Spleen (tissue), 7 donors: ENCODE results near the gene RGMB.

Source experiments
- POLR2AphosphoS5 ChIP-seq, 3 donors: sonication (generic); formaldehyde crosslinking; IDR thresholded peaks; one replicate each; pipeline ENCODE4 v1.5.1; 2017; ENCODE audit warnings: antibody characterized with exemption in 3 of 3
- TF ChIP-seq, protein P1 (sequence below), 11 experiments: fragments of 200-600 bp in 7 of 11; fragments of 450-650 bp in 4 of 11; sonication (generic) in 4 of 11; IDR thresholded peaks in 8 of 11; conservative IDR thresholded peaks in 3 of 11; 1 replicate in 7 of 11; 2 replicates in 4 of 11; pipeline versions ENCODE4 v1.4.0 to v1.8.0; 2016 to 2021; ENCODE audit warnings: antibody characterized with exemption in 11 of 11, inconsistent platforms in 4 of 11, mild to moderate bottlenecking in 1 of 11
- donor health status: DM: no; HTN: no; CAD: no; lungs with moderate emphysema.
- donor health status: DM: no; HTN: no; CAD: no.
- donor health status: DM: no; HTN: no; CAD: no.

GRCh38 chr5:98804066-98804465 lies 30.6 kb downstream of the RGMB start:
- no peak for TF ChIP-seq POLR2AphosphoS5 (IDR thresholded peaks at IDR 0.05)
- TF ChIP-seq, protein P1, sequence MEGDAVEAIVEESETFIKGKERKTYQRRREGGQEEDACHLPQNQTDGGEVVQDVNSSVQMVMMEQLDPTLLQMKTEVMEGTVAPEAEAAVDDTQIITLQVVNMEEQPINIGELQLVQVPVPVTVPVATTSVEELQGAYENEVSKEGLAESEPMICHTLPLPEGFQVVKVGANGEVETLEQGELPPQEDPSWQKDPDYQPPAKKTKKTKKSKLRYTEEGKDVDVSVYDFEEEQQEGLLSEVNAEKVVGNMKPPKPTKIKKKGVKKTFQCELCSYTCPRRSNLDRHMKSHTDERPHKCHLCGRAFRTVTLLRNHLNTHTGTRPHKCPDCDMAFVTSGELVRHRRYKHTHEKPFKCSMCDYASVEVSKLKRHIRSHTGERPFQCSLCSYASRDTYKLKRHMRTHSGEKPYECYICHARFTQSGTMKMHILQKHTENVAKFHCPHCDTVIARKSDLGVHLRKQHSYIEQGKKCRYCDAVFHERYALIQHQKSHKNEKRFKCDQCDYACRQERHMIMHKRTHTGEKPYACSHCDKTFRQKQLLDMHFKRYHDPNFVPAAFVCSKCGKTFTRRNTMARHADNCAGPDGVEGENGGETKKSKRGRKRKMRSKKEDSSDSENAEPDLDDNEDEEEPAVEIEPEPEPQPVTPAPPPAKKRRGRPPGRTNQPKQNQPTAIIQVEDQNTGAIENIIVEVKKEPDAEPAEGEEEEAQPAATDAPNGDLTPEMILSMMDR (IDR thresholded peaks at IDR 0.05 in 8 of 11, conservative IDR thresholded peaks at IDR 0.05 in 3 of 11), result no peak
